Measurements from ENCODE around the gene TMEM108. TPM values are rescaled to one million over a fixed set of nuclear protein-coding genes. Genes with fewer than 3 reads are reported as not detected.

TMEM108 gene
- total and polyA plus RNA-seq, 10 of the 15 experiments (the other 5 are each of a cell fraction or from before 2014, with no cell fraction given) = 0.02 to 0.58 (median 0.12) TPM; not detected in 5

DNA sequence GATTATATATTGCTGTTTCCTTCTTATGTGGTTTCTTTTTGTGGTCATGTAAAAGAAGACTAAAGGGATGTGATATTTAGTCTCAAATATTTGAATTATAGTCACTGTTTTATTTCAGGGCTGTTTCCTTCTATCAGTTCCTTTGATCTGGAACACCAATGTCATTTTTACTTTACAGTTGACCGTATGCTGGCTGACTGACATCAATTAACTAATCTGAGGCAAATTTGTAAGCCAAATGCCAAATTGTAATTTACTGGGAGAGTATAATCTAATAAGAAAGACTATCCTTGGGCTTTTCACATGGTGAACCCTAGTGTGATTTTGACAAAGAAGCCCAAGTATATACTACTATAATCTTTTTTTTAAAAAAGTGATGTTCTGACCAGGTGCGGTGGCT, 87.6 kb downstream of the TMEM108 start:
- no peak overlapping the region for H3K4me2 ChIP-seq (ENCODE audit: control insufficient read depth, insufficient read depth)
- no peak for ATAC-seq
- no peaks in the 10 kb centered on the region for H3K4me1 ChIP-seq (ENCODE audit: control insufficient read depth, insufficient read depth, low read length)
- H3K27ac ChIP-seq (ENCODE audit: control insufficient read depth, insufficient read depth) = no peak overlapping the region
- FAIRE-seq = no peak
- H3K79me2 ChIP-seq (ENCODE audit: control insufficient read depth, insufficient read depth, low read length) = no peaks in the 10 kb centered on the region
- CTCF ChIA-PET = no interaction called here
- POLR2A ChIA-PET = no interaction called here
- H3K27me3 ChIP-seq (replicated peaks in 1 of 2; ENCODE audit: control insufficient read depth in 2 of 2, insufficient read depth in 2 of 2, low read length in 1 of 2) = no peaks in the 10 kb centered on the region
- H3K36me3 ChIP-seq (ENCODE audit: control insufficient read depth in 2 of 2, insufficient read depth in 2 of 2, low read length in 1 of 2) = no peaks in the 10 kb centered on the region
- intact Hi-C loops (cut with micrococcal nuclease; ENCODE audit: unreplicated experiment) (no loop called here), in situ Hi-C loops (cut with MboI) (no loop called here)
- TF ChIP-seq IRF5 (IDR thresholded peaks at IDR 0.05; ENCODE audit: borderline replicate concordance) (no peak), PKNOX1 (IDR thresholded peaks at IDR 0.05) (no peak), CUX1 (IDR thresholded peaks at IDR 0.05; ENCODE audit: insufficient replicate concordance, low read depth, low read length) (no peak), RCOR1 (conservative IDR thresholded peaks at IDR 0.05; ENCODE audit: low read depth, low read length) (no peak), NR2C2 (IDR thresholded peaks at IDR 0.05; ENCODE audit: borderline replicate concordance, control insufficient read depth, insufficient read length, low read depth) (no peak), TCF12 (IDR thresholded peaks at IDR 0.05; ENCODE audit: low read depth, low read length) (no peak), SMARCA5 (IDR thresholded peaks at IDR 0.05) (no peak), TAF1 (IDR thresholded peaks at IDR 0.05; ENCODE audit: borderline replicate concordance, low read depth, low read length) (no peak), NFYA (IDR thresholded peaks at IDR 0.05; ENCODE audit: borderline replicate concordance, low read depth, low read length) (no peak), SPI1 (IDR thresholded peaks at IDR 0.05; ENCODE audit: borderline replicate concordance, insufficient read depth, low read depth, low read length) (no peak)
- TF ChIP-seq, protein P1, sequence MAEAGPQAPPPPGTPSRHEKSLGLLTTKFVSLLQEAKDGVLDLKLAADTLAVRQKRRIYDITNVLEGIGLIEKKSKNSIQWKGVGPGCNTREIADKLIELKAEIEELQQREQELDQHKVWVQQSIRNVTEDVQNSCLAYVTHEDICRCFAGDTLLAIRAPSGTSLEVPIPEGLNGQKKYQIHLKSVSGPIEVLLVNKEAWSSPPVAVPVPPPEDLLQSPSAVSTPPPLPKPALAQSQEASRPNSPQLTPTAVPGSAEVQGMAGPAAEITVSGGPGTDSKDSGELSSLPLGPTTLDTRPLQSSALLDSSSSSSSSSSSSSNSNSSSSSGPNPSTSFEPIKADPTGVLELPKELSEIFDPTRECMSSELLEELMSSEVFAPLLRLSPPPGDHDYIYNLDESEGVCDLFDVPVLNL (IDR thresholded peaks at IDR 0.05; ENCODE audit: low read depth, low read length) = no peak
- DNase-seq (ENCODE audit: low read depth, low spot score) = no peak
- no peaks in the 10 kb centered on the region for H3K9me3 ChIP-seq (replicated peaks; ENCODE audit: control insufficient read depth, insufficient read depth, low read length)
- H3K4me3 ChIP-seq = no peak overlapping the region
- RAD21 ChIA-PET (ENCODE audit: unreplicated experiment) = no interaction called here
- SMC1A ChIA-PET (ENCODE audit: uncharacterized antibody, unreplicated experiment) = no interaction called here
- WGBS (ENCODE audit: insufficient coverage, insufficient replicate concordance, low lambda C conversion rate, missing lambda C conversion rate) = 50% methylated on average over 2 of the region's 2 CpGs
- H2AFZ ChIP-seq (ENCODE audit: control insufficient read depth, low read depth, low read length) = no peak overlapping the region
- H3K9ac ChIP-seq (ENCODE audit: control insufficient read depth, insufficient read depth, low read length) = no peak overlapping the region
- H4K20me1 ChIP-seq (ENCODE audit: control insufficient read depth, insufficient read depth) = no peaks in the 10 kb centered on the region
- no TSS peak for BruUV-seq (replicated peaks)

Measured in GM12878 (cell line).